Stomach (tissue), 9 donors: Measurements from ENCODE around the gene NRXN2. TPM values are rescaled to one million over a fixed set of nuclear protein-coding genes. Genes with fewer than 3 reads are reported as not detected.

ENCODE experiments used
- DNase-seq, 2 donors: peaks; one replicate each; pipeline versions ENCODE4 v3.0.0 to v3.0.0-alpha.2; 2013 to 2019
- H3K27ac ChIP-seq, 5 donors: fragments of 200-600 bp in 4 of 5; sonication (generic) in 4 of 5; one replicate each; pipeline ENCODE4 v1.5.1; 2013 to 2019; ENCODE audit warnings: mild to moderate bottlenecking in 1 of 5, moderate library complexity in 1 of 5
- H3K27me3 ChIP-seq, 3 donors: fragments of 200-600 bp; sonication (generic); one replicate each; pipeline ENCODE4 v1.5.1; 2017 to 2019; ENCODE audit warnings: mixed run types in 1 of 3
- H3K36me3 ChIP-seq, 4 donors: fragments of 200-600 bp; sonication (generic); 1 replicate in 3 of 4; 2 replicates in 1 of 4; pipeline ENCODE4 v1.5.1; 2016 to 2019
- H3K4me1 ChIP-seq, 4 donors: fragments of 200-600 bp; sonication (generic); one replicate each; pipeline ENCODE4 v1.5.1; 2016 to 2019
- H3K4me3 ChIP-seq, 4 donors: fragments of 200-600 bp; sonication (generic) in 3 of 4; one replicate each; pipeline ENCODE4 v1.5.1; 2016 to 2019; ENCODE audit warnings: mild to moderate bottlenecking in 1 of 4
- H3K9me3 ChIP-seq, 4 donors: fragments of 200-600 bp; sonication (generic); one replicate each; pipeline ENCODE4 v1.5.1; 2016 to 2019
- CTCF ChIP-seq, 7 experiments: fragments of 450-650 bp in 4 of 7; fragments of 200-600 bp in 3 of 7; sonication (generic) in 3 of 7; IDR thresholded peaks; one replicate each; pipeline ENCODE4 v1.5.1; 2016 to 2019; ENCODE audit warnings: antibody characterized with exemption in 7 of 7, control low read depth in 2 of 7, mild to moderate bottlenecking in 1 of 7
- EP300 ChIP-seq: sonication (generic); formaldehyde crosslinking; IDR thresholded peaks from one replicate; pipeline ENCODE4 v1.6.1; 2017; ENCODE audit warnings: antibody characterized with exemption
- POLR2A ChIP-seq, 4 donors: fragments of 450-650 bp; IDR thresholded peaks; one replicate each; pipeline ENCODE4 v1.6.1; 2016; ENCODE audit warnings: antibody characterized with exemption in 4 of 4, control low read depth in 2 of 4, mild to moderate bottlenecking in 1 of 4, moderate library complexity in 1 of 4
- POLR2AphosphoS5 ChIP-seq, 3 donors: sonication (generic); formaldehyde crosslinking; IDR thresholded peaks; one replicate each; pipeline ENCODE4 v1.6.1; 2016; ENCODE audit warnings: antibody characterized with exemption in 3 of 3
- WGBS, 5 donors: extraction: QIAGEN DNeasy Blood & Tissue Kit in 3 of 5; methylation state at CpG; one replicate each; pipeline versions ENCODE4 v1.1.5 to v1.1.7; 2013 to 2018; 5-methylcytosine and 5-hydroxymethylcytosine counted together
- intact Hi-C: fragments of 100-400 bp; cut with DNase I; formaldehyde crosslinking; loops from one replicate; pipeline ENCODE4 v1.15.1; 2023; ENCODE audit warnings: low total_unique reads
- polyA plus RNA-seq, 3 donors: library from polyadenylated mRNA; stranded (reverse); fragments of 200-250 nt; gene quantifications; one replicate each; pipeline ENCODE4 v1.2.3, GENCODE V29; 2013
- total RNA-seq, 5 donors: library from RNA; depleted of rRNA; stranded (reverse); fragments of >200 nt; gene quantifications; one replicate each; pipeline versions ENCODE4 v1.1.0 to v1.2.3, GENCODE V29; 2014 to 2016
- donor health status: healthy with polysubstance abuse.
- donor health status: Bipolar disorder and iron deficiency.
- donor health status: healthy.

NRXN2 gene
- total and polyA plus RNA-seq, 8 donors, result 0.14 to 16.9 (median 1.2) TPM; not detected in 4

DNA sequence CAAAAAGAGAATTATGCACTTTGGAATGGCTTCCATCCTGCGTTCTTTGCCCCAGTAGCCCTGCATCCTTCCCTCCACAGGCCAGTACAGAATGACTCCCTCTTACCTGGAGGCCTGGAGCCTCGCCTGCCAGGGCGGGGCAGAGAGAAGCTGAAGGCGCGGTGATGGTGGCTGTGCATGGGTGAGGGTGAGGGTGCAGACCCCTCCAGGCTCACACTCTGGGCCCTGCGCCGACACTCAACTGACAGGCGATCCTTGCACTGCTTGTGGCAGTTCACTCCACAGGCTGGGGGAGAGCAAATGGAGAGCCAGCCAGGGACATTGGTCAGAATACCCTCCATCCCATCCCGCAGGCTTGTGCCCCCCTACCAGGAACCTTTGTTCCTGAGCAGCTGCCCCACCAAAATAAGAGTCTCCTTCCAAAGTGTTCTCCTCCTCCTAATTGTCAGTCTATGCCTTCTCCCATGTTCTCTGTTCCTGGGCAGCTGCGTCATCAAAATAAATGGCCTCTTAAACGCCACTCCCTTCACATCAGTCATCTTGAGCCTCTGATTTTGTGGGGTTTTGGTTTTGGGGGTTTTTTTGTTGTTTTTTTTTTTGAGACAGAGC is 5.9 kb upstream of the NRXN2 start:
- no peak for TF ChIP-seq EP300
- TF ChIP-seq CTCF (IDR thresholded peaks at IDR 0.05), result no peak
- no peak for TF ChIP-seq POLR2AphosphoS5 (IDR thresholded peaks at IDR 0.05)
- no peak for TF ChIP-seq POLR2A (IDR thresholded peaks at IDR 0.05)
- Histone ChIP-seq H3K27me3 (peaks cover 0 to 9% (median 6%) of the 10 kb centered on the region in 3 donors), H3K4me3 (no peak overlapping the region), H3K36me3 (peaks cover 0 to 55% (median 16%) of the 10 kb centered on the region in 4 donors), H3K4me1 (peaks cover 0 to 8% (median 3%) of the 10 kb centered on the region in 4 donors), H3K9me3 (no peaks in the 10 kb centered on the region), H3K27ac (no peak overlapping the region)
- DNase-seq, result no peak
- intact Hi-C loops, result no loop called here
- 88 to 92% (median 89%) methylated on average over 11 of the region's 11 CpGs for WGBS, 5 donors

DNA sequence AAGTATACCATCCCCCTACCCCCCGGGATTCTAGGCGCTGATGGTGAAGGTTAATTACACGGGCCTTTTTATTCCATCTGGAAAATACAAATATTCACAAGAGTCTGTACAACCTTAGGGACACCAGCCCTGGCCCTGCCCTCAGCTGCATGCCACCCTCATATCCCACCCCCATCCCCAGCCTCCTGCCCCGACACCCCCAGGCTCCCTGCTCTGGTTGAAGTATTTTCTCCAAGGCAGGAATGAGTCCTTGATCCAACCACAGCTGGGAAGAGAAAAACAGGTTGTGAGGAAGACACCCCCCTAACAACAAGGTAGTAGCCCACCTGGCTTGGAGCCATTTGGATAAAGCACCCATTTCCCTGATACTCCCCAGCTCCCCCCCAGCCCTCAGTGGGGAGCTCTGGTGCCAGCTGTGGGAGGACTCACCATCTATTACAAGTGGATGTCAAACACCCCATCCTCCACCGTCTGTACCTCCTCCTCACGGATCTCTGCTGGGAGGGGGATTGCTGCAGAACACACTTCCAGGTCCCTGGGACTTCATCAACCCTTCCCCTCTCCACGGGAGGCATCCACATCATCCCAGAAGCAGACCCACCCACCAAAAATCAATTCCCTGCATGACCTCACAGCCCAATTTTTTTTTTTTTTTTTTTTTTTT is 4.0 kb upstream of the NRXN2 start:
- peaks cover 0 to 40% (median 11%) of the 10 kb centered on the region in 4 donors for H3K36me3 ChIP-seq
- H3K9me3 ChIP-seq, result no peaks in the 10 kb centered on the region
- no peak for DNase-seq
- intact Hi-C loops, result no loop called here
- peaks cover 0 to 20% (median 14%) of the 10 kb centered on the region in 4 donors for H3K4me1 ChIP-seq
- H3K27ac ChIP-seq, result no peak overlapping the region
- H3K27me3 ChIP-seq, result peaks cover 0 to 20% (median 16%) of the 10 kb centered on the region in 3 donors
- TF ChIP-seq EP300 (no peak), POLR2A (IDR thresholded peaks at IDR 0.05) (no peak)
- no peak overlapping the region for H3K4me3 ChIP-seq
- 60 to 72% (median 65%) methylated on average over 7 of the region's 7 CpGs for WGBS, 5 donors

DNA sequence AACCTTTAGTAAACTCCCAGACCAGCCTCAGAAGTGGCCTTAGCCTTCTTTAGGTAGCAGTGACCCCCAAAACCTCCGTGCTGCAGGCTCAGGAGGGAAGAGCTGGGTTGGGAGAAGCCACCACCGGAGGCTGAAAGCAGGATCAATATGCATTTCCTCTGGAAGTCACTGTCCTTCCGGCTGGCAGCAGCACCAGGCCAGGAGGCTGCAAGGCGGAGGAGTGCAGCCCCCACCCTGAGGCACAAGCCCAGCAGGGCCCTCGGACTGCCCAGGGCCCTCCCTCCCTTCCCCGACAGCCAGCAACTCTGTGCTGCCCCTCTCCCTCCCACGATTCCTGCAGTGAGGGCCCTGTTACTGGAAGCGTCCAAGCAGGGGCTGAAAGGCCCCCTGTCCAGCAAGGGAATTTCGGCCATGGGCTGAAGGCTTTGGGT is 3.2 kb upstream of the NRXN2 start:
- no peak overlapping the region for H3K4me3 ChIP-seq
- peaks cover 0 to 20% (median 14%) of the 10 kb centered on the region in 4 donors for H3K4me1 ChIP-seq
- 25 to 54% (median 43%) methylated on average over 5 to 9 of the region's 9 CpGs for WGBS, 5 donors
- peaks cover 0 to 27% (median 23%) of the 10 kb centered on the region in 3 donors for H3K27me3 ChIP-seq
- peak in 1 of 2 donors; percentile 31 for DNase-seq
- TF ChIP-seq POLR2AphosphoS5 (IDR thresholded peaks at IDR 0.05), result no peak
- no peak for TF ChIP-seq POLR2A (IDR thresholded peaks at IDR 0.05)
- no peak overlapping the region for H3K27ac ChIP-seq
- intact Hi-C loops, result no loop called here
- H3K9me3 ChIP-seq, result no peaks in the 10 kb centered on the region
- peaks cover 0 to 34% (median 9%) of the 10 kb centered on the region in 4 donors for H3K36me3 ChIP-seq

DNA sequence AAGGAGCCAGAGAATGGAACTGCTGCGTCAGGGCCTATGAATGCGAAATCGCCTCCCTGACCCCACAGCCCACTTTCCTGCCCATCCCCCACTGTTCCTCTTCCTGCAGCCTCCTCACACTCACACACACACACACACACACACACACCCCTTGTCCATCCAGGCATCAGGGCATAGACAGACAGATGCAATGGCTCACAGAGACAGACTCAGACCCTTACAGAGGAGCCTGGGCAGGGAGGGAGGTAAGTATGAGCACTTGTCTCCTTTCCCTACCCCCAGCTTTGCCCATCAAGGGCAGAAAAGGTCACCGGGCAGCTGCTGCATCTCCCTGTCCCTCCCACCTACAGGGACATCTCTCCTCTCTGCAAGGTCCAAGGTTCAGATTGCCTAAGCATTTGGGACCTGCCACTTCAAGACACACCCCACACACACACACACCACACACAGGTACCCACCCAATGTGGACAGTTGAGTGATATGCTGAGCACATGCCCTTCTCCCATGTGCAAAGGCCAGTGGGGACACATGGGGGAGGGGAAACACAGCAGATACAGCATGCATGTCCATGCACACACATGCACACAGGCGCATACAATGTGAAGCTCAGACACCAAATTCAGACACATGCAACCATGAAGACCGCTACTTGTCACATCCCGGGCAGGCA is 2.0 kb upstream of the NRXN2 start:
- TF ChIP-seq POLR2A (IDR thresholded peaks at IDR 0.05) (no peak), EP300 (no peak), CTCF (IDR thresholded peaks at IDR 0.05) (no peak), POLR2AphosphoS5 (IDR thresholded peaks at IDR 0.05) (no peak)
- no peaks in the 10 kb centered on the region for H3K9me3 ChIP-seq
- intact Hi-C loops, result no loop called here

More for the DNA sequence above, 2.0 kb upstream of the NRXN2 start:
- DNase-seq, result peak in 1 of 2 donors; percentile 15
- Histone ChIP-seq H3K27ac (no peak overlapping the region), H3K4me1 (peaks cover 0 to 18% (median 12%) of the 10 kb centered on the region in 4 donors), H3K4me3 (no peak overlapping the region), H3K27me3 (peaks cover 0 to 36% (median 24%) of the 10 kb centered on the region in 3 donors), H3K36me3 (peaks cover 0 to 24% (median 4%) of the 10 kb centered on the region in 4 donors)
- WGBS, 5 donors, result 67 to 71% (median 70%) methylated on average over 7 of the region's 7 CpGs
